Breast epithelium (tissue), 4 donors: ENCODE data around the gene IMPDH2. TPM values are rescaled to one million over a fixed set of nuclear protein-coding genes. Genes with fewer than 3 reads are reported as not detected.

Experiments used
- DNase-seq, 2 donors: peaks; one replicate each; pipeline ENCODE4 v3.0.0-alpha.2; 2019; ENCODE audit warnings: low spot score in 2 of 2
- H3K27ac ChIP-seq, 2 donors: fragments of 200-600 bp; sonication (generic) in 1 of 2; one replicate each; pipeline ENCODE4 v1.5.1; 2016 to 2019; ENCODE audit warnings: mild to moderate bottlenecking in 1 of 2
- H3K27me3 ChIP-seq, 2 donors: fragments of 200-600 bp; sonication (generic) in 1 of 2; one replicate each; pipeline versions ENCODE4 v1.5.1 to v1.6.0; 2017 to 2019; ENCODE audit warnings: control low read depth in 1 of 2, mild to moderate bottlenecking in 1 of 2
- H3K36me3 ChIP-seq: fragments of 200-600 bp; one replicate; pipeline ENCODE4 v1.5.1; 2019
- H3K4me1 ChIP-seq, 2 donors: fragments of 200-600 bp; sonication (generic); one replicate each; pipeline ENCODE4 v1.5.1; 2016 to 2019; ENCODE audit warnings: control low read depth in 1 of 2
- H3K4me3 ChIP-seq, 3 donors: fragments of 200-600 bp; sonication (generic); 1 replicate in 2 of 3; 2 replicates in 1 of 3; pipeline ENCODE4 v1.5.1; 2016 to 2019; ENCODE audit warnings: mild to moderate bottlenecking in 3 of 3, moderate library complexity in 2 of 3
- H3K9me3 ChIP-seq, 2 donors: fragments of 200-600 bp; sonication (generic) in 1 of 2; one replicate each; pipeline ENCODE4 v1.5.1; 2016 to 2019; ENCODE audit warnings: control low read depth in 1 of 2
- CTCF ChIP-seq, 3 donors: fragments of 450-650 bp; IDR thresholded peaks; one replicate each; pipeline ENCODE4 v1.5.1; 2016 to 2017; ENCODE audit warnings: antibody characterized with exemption in 3 of 3, mild to moderate bottlenecking in 3 of 3, moderate library complexity in 3 of 3
- POLR2A ChIP-seq: fragments of 450-650 bp; IDR thresholded peaks from one replicate; pipeline ENCODE4 v1.6.1; 2016; ENCODE audit warnings: antibody characterized with exemption, mild to moderate bottlenecking, moderate library complexity
- POLR2AphosphoS5 ChIP-seq, 3 donors: sonication (generic); formaldehyde crosslinking; IDR thresholded peaks; one replicate each; pipeline ENCODE4 v1.6.1; 2017; ENCODE audit warnings: antibody characterized with exemption in 3 of 3
- intact Hi-C: fragments of 100-400 bp; cut with DNase I; formaldehyde crosslinking; loops from one replicate; pipeline ENCODE4 v1.15.1; 2023; ENCODE audit warnings: low total_unique reads
- total RNA-seq, 3 donors: library from RNA; depleted of rRNA; stranded (reverse); fragments of >200 nt; gene quantifications; one replicate each; pipeline ENCODE4 v1.1.0, GENCODE V29; 2016

IMPDH2 gene
- total RNA-seq, 3 donors from 2014 or later, result 123 to 216 (median 178) TPM

GRCh38 chr3:49025793-49026520 lies 3.2 kb downstream of the IMPDH2 start:
- Histone ChIP-seq H3K9me3 (no peaks in the 10 kb centered on the region), H3K27ac (peak overlapping the region; percentile 10 to 21), H3K4me1 (peaks cover 6 to 14% of the 10 kb centered on the region in 2 donors), H3K27me3 (no peaks in the 10 kb centered on the region), H3K4me3 (no peak overlapping the region), H3K36me3 (peaks cover 4% of the 10 kb centered on the region)
- TF ChIP-seq CTCF (IDR thresholded peaks at IDR 0.05) (no peak), POLR2A (no peak), POLR2AphosphoS5 (IDR thresholded peaks at IDR 0.05) (no peak)
- no peak for DNase-seq
- intact Hi-C loops, result no loop called here

- H3K36me3 ChIP-seq, result peaks cover 4% of the 10 kb centered on the region
- no peaks in the 10 kb centered on the region for H3K9me3 ChIP-seq
- H3K27ac ChIP-seq, result no peak overlapping the region
- intact Hi-C loops, result no loop called here
- no peak for DNase-seq
- H3K4me3 ChIP-seq, result no peak overlapping the region
- peaks cover 9 to 18% of the 10 kb centered on the region in 2 donors for H3K4me1 ChIP-seq
- H3K27me3 ChIP-seq, result no peaks in the 10 kb centered on the region
- no peak for TF ChIP-seq POLR2A
- TF ChIP-seq CTCF (IDR thresholded peaks at IDR 0.05), result no peak
- no peak for TF ChIP-seq POLR2AphosphoS5 (IDR thresholded peaks at IDR 0.05)
These were observed 4.0 kb downstream of the IMPDH2 start for GRCh38 chr3:49025005-49025792.

- Histone ChIP-seq H3K4me3 (no peak overlapping the region), H3K4me1 (peaks cover 9 to 24% of the 10 kb centered on the region in 2 donors), H3K36me3 (peaks cover 4% of the 10 kb centered on the region), H3K27me3 (no peaks in the 10 kb centered on the region), H3K9me3 (no peaks in the 10 kb centered on the region), H3K27ac (no peak overlapping the region)
- TF ChIP-seq POLR2A, result no peak
- intact Hi-C loops, result no loop called here
- no peak for DNase-seq
These were observed 4.7 kb downstream of the IMPDH2 start for GRCh38 chr3:49024449-49024848.

GRCh38 chr3:49023775-49024174 lies 5.4 kb downstream of the IMPDH2 start:
- DNase-seq, result no peak
- peaks cover 4% of the 10 kb centered on the region for H3K36me3 ChIP-seq
- no peaks in the 10 kb centered on the region for H3K9me3 ChIP-seq
- no peaks in the 10 kb centered on the region for H3K27me3 ChIP-seq
- intact Hi-C loops, result no loop called here
- no peak for TF ChIP-seq POLR2A
- TF ChIP-seq POLR2AphosphoS5 (IDR thresholded peaks at IDR 0.05), result no peak
- TF ChIP-seq CTCF (IDR thresholded peaks at IDR 0.05), result no peak
- no peak overlapping the region for H3K27ac ChIP-seq
- peaks cover 9 to 24% of the 10 kb centered on the region in 2 donors for H3K4me1 ChIP-seq
- no peak overlapping the region for H3K4me3 ChIP-seq

GRCh38 chr3:49022688-49023171 lies 6.5 kb downstream of the IMPDH2 start:
- no peak for DNase-seq
- TF ChIP-seq POLR2A, result no peak
- TF ChIP-seq POLR2AphosphoS5 (IDR thresholded peaks at IDR 0.05), result no peak
- intact Hi-C loops, result no loop called here
- no peaks in the 10 kb centered on the region for H3K27me3 ChIP-seq
- H3K36me3 ChIP-seq, result peaks cover 4% of the 10 kb centered on the region
- H3K27ac ChIP-seq, result peak overlapping the region; percentile 100
- H3K9me3 ChIP-seq, result no peaks in the 10 kb centered on the region
- H3K4me3 ChIP-seq, result peak overlapping the region; percentile 96 to 99 (median 98)
- H3K4me1 ChIP-seq, result peaks cover 10 to 17% of the 10 kb centered on the region in 2 donors
